Duodenal mucosa (tissue), 2 donors: ENCODE measurements around the gene TNS3.

Source experiments
- H3K27ac ChIP-seq: one replicate; pipeline ENCODE4 v1.7.0; 2013; ENCODE audit warnings: low read depth, low read length
- H3K27me3 ChIP-seq, 2 donors: one replicate each; pipeline ENCODE4 v1.7.0; 2013; ENCODE audit warnings: low read length in 2 of 2, control low read depth in 1 of 2; ENCODE audit not compliant: insufficient read depth in 2 of 2, control insufficient read depth in 1 of 2
- H3K36me3 ChIP-seq, 2 donors: one replicate each; pipeline ENCODE4 v1.7.0; 2013; ENCODE audit warnings: low read length in 2 of 2, control low read depth in 1 of 2; ENCODE audit not compliant: insufficient read depth in 2 of 2, control insufficient read depth in 1 of 2
- H3K4me1 ChIP-seq, 2 donors: one replicate each; pipeline ENCODE4 v1.7.0; 2013; ENCODE audit warnings: low read length in 2 of 2, control low read depth in 1 of 2; ENCODE audit not compliant: insufficient read depth in 2 of 2, control insufficient read depth in 1 of 2
- H3K4me3 ChIP-seq, 2 donors: one replicate each; pipeline ENCODE4 v1.7.0; 2013; ENCODE audit warnings: low read length in 2 of 2, low read depth in 1 of 2
- H3K9ac ChIP-seq, 2 donors: one replicate each; pipeline ENCODE4 v1.7.0; 2013; ENCODE audit warnings: low read length in 2 of 2, low read depth in 1 of 2
- H3K9me3 ChIP-seq, 2 donors: one replicate each; pipeline ENCODE4 v1.7.0; 2013; ENCODE audit warnings: low read length in 2 of 2, control low read depth in 1 of 2; ENCODE audit not compliant: control insufficient read depth in 1 of 2

TNS3 gene

DNA sequence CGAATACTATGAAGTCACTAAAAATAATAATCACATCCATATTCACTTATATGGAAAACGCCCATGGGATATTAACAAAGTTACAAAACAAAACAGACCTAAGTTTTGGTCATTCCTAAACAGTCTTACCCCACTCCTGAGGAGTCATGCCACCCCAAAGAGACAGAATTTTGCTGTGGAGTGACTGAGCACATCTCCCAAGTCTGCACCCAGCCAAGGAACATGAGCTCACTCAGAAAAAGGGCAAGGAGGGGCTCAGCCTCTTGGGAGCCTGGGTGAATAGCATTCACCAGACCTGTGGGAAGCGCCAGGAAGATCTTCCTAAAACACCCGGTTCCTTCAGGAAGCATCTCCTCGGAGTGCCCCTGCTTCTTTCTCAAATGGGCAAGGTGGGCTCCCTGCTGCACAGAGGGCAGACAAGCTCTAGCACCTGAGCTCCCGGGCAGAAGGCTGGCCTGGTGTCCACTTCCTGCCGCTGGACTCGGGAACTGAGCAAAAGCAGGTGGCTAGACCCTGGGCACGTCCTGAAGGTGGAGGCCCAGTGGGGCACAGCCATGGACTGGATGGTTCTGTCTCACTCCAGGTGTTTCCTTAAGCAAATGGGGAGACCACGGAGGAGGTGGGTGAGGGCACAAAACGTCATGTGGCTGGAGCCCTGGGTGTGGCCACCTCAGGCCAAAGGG is 31.0 kb downstream of the TNS3 start:
- no peaks in the 10 kb centered on the region for H3K27me3 ChIP-seq
- H3K36me3 ChIP-seq = peaks cover 0 to 4% of the 10 kb centered on the region in 2 donors
- no peaks in the 10 kb centered on the region for H3K9me3 ChIP-seq
- H3K9ac ChIP-seq = no peak overlapping the region
- H3K4me3 ChIP-seq = no peak overlapping the region
- H3K27ac ChIP-seq = no peak overlapping the region
- H3K4me1 ChIP-seq = peaks cover 40 to 44% of the 10 kb centered on the region in 2 donors

DNA sequence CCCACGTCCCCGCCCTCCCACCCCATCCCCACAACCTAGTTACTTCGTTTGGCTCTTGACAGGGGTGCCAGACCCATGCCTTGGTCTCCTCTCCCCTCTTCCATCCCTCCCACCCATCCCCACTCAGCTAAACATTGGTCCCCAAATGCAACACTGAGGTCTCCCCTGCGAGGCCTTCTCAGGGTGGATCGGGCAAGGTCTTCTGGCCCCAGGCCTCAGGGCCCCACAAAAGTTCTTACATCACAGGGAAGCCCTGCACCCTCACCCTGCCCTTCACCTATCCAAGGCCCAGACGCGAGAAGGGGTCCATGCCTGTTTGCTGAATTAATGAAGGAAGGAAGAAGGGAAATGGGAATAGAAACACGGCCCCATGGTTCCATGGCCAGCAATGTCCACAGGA is 32.0 kb downstream of the TNS3 start:
- no peak overlapping the region for H3K4me3 ChIP-seq
- peaks cover 47 to 53% of the 10 kb centered on the region in 2 donors for H3K4me1 ChIP-seq
- H3K9ac ChIP-seq = no peak overlapping the region
- no peaks in the 10 kb centered on the region for H3K27me3 ChIP-seq
- no peaks in the 10 kb centered on the region for H3K36me3 ChIP-seq
- H3K27ac ChIP-seq = no peak overlapping the region
- no peaks in the 10 kb centered on the region for H3K9me3 ChIP-seq

DNA sequence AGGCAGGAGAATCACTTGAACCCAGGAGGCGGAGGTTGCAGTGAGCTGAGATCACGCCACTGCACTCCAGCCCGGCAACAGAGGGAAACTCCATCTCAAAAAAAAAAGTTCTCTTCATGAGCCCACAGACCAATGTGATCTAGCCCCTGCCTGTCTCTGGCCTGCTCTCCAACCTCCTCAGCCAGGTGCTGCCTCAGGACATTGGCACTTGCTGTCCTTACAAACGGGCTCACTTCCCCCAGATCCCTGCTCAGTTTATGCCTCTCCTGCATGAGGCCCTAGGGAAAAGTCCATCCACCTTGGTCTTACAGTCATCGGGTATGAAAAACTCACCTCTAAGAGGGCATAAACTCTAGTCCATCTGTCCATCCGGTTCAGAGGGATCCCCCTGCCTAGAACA is 32.5 kb downstream of the TNS3 start:
- Histone ChIP-seq H3K4me1 (peaks cover 47 to 56% of the 10 kb centered on the region in 2 donors), H3K27ac (no peak overlapping the region), H3K9ac (no peak overlapping the region), H3K27me3 (no peaks in the 10 kb centered on the region), H3K9me3 (no peaks in the 10 kb centered on the region), H3K4me3 (no peak overlapping the region), H3K36me3 (no peaks in the 10 kb centered on the region)

DNA sequence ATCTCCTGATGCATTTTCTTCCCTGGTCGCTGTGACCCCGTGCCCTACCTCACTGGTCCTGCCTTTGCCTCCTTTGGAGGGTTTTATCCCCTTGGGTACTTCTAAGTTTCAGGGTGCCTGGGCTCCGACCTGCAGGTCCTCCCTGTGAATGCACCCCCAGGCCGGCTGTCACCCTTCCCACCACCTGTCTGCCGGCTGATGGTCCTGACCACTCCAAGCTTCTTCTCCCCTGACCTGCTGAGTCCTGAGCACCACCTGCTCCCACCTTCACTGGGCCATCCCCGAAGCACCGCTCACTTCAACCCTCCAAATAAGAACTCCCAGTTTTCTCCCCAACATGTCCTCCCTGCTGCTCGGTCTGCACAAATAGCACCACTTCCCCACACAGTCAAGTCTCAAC is 33.4 kb downstream of the TNS3 start:
- peaks cover 52 to 64% of the 10 kb centered on the region in 2 donors for H3K4me1 ChIP-seq
- no peak overlapping the region for H3K27ac ChIP-seq
- no peaks in the 10 kb centered on the region for H3K27me3 ChIP-seq
- H3K4me3 ChIP-seq = no peak overlapping the region
- H3K9ac ChIP-seq = no peak overlapping the region
- H3K9me3 ChIP-seq = no peaks in the 10 kb centered on the region
- H3K36me3 ChIP-seq = no peaks in the 10 kb centered on the region

DNA sequence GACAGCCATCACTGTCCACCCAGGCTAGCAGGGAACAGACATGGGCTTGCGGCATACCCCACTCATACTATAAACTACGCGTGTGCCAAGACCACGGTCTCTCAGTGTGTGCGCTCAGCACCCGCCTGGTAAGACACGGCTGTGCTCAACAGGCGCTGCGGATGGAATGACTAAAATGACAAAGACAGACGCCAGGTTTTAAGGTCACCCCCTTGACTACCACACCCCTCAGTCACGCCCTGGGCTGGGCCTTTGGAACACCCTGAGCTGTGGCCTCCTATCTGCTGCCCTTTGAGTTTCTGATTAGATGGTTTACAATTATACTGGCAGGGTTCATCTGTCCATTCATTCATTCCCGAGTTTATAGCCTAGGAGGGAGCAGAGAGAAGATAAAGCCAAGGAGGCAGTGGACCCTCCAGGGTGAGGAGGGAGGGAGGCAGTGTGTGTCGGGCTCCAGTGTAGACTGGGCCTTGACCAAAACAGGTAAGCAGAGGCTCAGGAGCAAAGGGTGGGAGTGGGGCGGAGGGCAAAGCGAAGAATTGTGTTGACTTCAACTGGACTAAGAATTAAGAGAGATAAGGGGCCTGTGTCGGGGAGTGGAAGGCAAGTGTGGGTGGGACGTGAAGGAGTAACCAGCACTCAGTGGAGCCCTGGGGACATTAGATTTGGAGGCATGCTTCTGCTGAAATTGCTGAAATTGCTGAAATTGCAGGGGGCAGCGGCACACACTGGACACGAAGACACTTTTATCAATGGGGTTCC is 35.0 kb downstream of the TNS3 start:
- Histone ChIP-seq H3K9ac (peak overlapping the region in 1 of 2 donors; percentile 47), H3K9me3 (no peaks in the 10 kb centered on the region), H3K4me1 (peaks cover 50 to 65% of the 10 kb centered on the region in 2 donors), H3K27me3 (no peaks in the 10 kb centered on the region), H3K36me3 (no peaks in the 10 kb centered on the region), H3K4me3 (peak overlapping the region; percentile 55 to 65), H3K27ac (peak overlapping the region; percentile 48)

DNA sequence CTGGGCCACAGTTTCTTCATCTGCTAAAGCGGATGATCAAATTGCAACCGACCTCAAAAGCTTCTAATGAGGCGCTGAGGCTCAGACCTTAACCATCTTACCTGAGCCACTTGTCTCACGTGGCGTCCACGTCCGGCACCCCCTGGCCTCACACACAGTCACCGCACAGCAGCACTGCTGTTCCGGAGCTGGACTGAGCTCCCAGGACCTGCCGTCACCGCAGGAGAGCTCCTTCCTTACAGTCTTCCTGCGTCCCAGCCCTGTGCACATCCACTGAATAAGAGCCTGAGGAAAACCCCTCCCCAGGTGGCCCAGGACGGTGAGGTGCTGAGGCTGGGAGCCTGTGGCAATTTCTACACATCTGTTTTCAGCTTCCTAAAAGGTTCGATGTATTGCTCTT is 35.7 kb downstream of the TNS3 start:
- Histone ChIP-seq H3K9ac (peak overlapping the region; percentile 42 to 47), H3K27ac (no peak overlapping the region), H3K4me1 (peaks cover 43 to 58% of the 10 kb centered on the region in 2 donors)

DNA sequence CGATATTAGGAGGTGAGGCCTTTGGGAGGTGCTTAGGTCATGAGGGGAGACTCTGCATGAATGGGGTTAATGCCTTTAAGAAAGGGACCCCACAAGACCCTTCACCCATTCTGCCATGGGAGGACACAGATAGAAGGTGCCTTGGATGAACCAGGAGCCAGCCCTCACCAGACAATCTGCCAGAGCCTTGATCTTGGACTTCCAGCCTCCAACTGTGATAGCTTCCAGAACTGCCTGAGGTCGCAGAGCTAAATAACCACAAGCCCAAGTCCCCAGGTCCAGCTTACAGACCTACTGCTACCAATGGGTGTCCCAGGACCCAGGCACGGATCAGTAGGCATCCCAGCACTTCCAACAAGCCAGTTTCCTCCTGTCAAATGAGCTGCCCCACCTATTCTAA is 37.5 kb downstream of the TNS3 start:
- H3K27ac ChIP-seq = no peak overlapping the region

More for the DNA sequence above, 35.7 kb downstream of the TNS3 start:
- Histone ChIP-seq H3K36me3 (no peaks in the 10 kb centered on the region), H3K27me3 (no peaks in the 10 kb centered on the region), H3K9me3 (no peaks in the 10 kb centered on the region), H3K4me3 (peak overlapping the region in 1 of 2 donors; percentile 65)

DNA sequence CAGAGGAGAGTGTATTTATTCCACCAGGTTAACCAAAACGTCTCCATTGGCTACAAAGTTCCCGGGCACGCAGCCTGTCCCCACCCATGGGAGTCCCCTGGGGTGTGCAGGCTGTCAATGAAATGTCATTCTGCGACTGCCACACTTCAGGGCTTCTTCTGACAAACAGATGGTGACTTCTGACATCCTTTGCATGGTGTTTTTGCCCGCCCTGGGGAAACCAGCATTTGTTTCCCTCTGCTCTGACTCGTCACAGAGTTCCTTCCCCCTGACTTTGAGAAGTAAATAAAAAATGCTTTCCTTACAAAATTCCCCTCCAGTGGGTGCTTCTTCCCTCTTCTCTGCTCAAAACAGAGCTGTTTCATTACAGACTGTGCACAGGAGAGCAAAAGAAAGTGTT is 38.2 kb downstream of the TNS3 start:
- Histone ChIP-seq H3K9ac (no peak overlapping the region), H3K36me3 (no peaks in the 10 kb centered on the region), H3K4me1 (peaks cover 59 to 70% of the 10 kb centered on the region in 2 donors), H3K27me3 (no peaks in the 10 kb centered on the region), H3K9me3 (no peaks in the 10 kb centered on the region), H3K27ac (no peak overlapping the region), H3K4me3 (no peak overlapping the region)

More for the DNA sequence above, 37.5 kb downstream of the TNS3 start:
- no peaks in the 10 kb centered on the region for H3K27me3 ChIP-seq
- no peaks in the 10 kb centered on the region for H3K9me3 ChIP-seq
- H3K4me3 ChIP-seq = no peak overlapping the region
- H3K9ac ChIP-seq = no peak overlapping the region
- no peaks in the 10 kb centered on the region for H3K36me3 ChIP-seq
- peaks cover 52 to 66% of the 10 kb centered on the region in 2 donors for H3K4me1 ChIP-seq

DNA sequence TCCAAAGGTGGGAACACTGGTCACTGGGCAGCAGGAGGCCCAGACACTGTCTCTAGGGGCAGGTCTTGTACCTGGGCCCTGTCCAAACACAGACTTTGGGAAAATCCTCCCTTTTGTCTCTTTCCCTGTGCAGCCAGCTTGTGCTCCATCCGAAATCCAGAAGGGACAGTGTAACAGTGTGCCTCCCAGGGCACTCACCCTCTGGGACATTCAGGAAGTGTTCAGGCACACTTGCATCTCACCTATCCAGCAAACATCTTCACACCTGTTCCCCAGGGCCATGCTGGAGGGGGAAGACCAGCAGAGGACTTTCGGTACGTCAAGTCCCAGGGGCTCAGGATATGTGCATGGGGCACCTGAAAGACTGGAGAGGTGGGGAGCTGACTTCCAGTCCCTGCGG is 38.9 kb downstream of the TNS3 start:
- H3K27ac ChIP-seq = no peak overlapping the region
- H3K9me3 ChIP-seq = no peaks in the 10 kb centered on the region
- no peaks in the 10 kb centered on the region for H3K27me3 ChIP-seq
- no peak overlapping the region for H3K4me3 ChIP-seq
- no peaks in the 10 kb centered on the region for H3K36me3 ChIP-seq
- H3K4me1 ChIP-seq = peaks cover 60 to 70% of the 10 kb centered on the region in 2 donors
- no peak overlapping the region for H3K9ac ChIP-seq

DNA sequence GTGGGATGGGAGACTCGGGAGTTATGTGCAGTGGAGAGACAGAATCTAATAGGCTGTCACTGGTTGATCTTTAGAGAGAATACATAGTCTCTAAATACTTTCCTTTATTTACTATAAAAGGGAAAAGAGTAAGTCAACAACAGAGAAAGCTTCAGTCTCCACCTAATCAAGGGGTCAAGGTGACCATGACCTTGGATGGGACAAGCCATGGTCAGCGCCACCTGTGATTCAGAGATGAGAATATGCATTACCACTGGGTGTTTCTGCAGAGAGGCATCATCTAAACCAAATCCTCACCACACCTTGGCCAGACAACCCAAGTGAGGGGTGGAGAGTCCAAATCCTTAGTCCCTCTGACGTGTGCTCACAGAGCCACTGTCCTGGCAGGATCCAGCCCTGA is 39.9 kb downstream of the TNS3 start:
- Histone ChIP-seq H3K4me3 (no peak overlapping the region), H3K9ac (no peak overlapping the region), H3K9me3 (no peaks in the 10 kb centered on the region), H3K27ac (no peak overlapping the region), H3K4me1 (peaks cover 50 to 69% of the 10 kb centered on the region in 2 donors), H3K27me3 (no peaks in the 10 kb centered on the region), H3K36me3 (no peaks in the 10 kb centered on the region)
